Neuronal stem cell (in vitro differentiated cells): ENCODE results near the gene SHROOM3.

Experiments
- DNase-seq: peaks from one replicate; pipeline ENCODE4 v3.0.0-alpha.2; 2013; ENCODE audit warnings: low spot score
- H2AFZ ChIP-seq: one replicate; pipeline ENCODE4 v1.6.1; 2013; ENCODE audit warnings: mild to moderate bottlenecking, low read length, inconsistent platforms
- H2AK5ac ChIP-seq: 2 replicates; pipeline ENCODE4 v1.6.1; 2013; ENCODE audit warnings: low read depth, mild to moderate bottlenecking, inconsistent platforms, low read length, moderate library complexity, mixed read lengths
- H2BK120ac ChIP-seq: 2 replicates; pipeline ENCODE4 v1.6.1; 2013; ENCODE audit warnings: low read depth, mild to moderate bottlenecking, inconsistent platforms, low read length, moderate library complexity, mixed read lengths
- H2BK12ac ChIP-seq: one replicate; pipeline ENCODE4 v1.6.1; 2013; ENCODE audit warnings: low read length, inconsistent platforms
- H2BK15ac ChIP-seq: 2 replicates; pipeline ENCODE4 v1.6.1; 2013; ENCODE audit warnings: mild to moderate bottlenecking, low read length, inconsistent platforms, mixed read lengths
- H2BK5ac ChIP-seq: one replicate; pipeline ENCODE4 v1.6.1; 2013; ENCODE audit warnings: inconsistent platforms, mild to moderate bottlenecking, low read length, moderate library complexity
- H3K14ac ChIP-seq: one replicate; pipeline ENCODE4 v1.6.1; 2013; ENCODE audit warnings: low read length, inconsistent platforms
- H3K18ac ChIP-seq: 2 replicates; pipeline ENCODE4 v1.6.1; 2013; ENCODE audit warnings: low read length, inconsistent platforms
- H3K23ac ChIP-seq: 2 replicates; pipeline ENCODE4 v1.6.1; 2013; ENCODE audit warnings: low read depth, mild to moderate bottlenecking, mixed read lengths, low read length, inconsistent platforms; ENCODE audit not compliant: poor library complexity
- H3K27ac ChIP-seq: replicated peaks from 3 replicates; pipeline ENCODE4 v1.5.1; 2013; ENCODE audit warnings: low read length, inconsistent platforms
- H3K27me3 ChIP-seq, 3 experiments: 2 replicates each; pipeline ENCODE4 v1.6.1; 2013; ENCODE audit warnings: low read length in 3 of 3, mild to moderate bottlenecking in 2 of 3, inconsistent platforms in 1 of 3, low read depth in 1 of 3, mixed read lengths in 1 of 3, moderate library complexity in 1 of 3; ENCODE audit not compliant: control insufficient read depth in 3 of 3, insufficient read depth in 3 of 3
- H3K36me3 ChIP-seq, 2 donors: replicated peaks in 1 of 2; 2 replicates each; pipeline ENCODE4 v1.6.1; 2013; ENCODE audit warnings: low read length in 2 of 2; ENCODE audit not compliant: control insufficient read depth in 2 of 2, insufficient read depth in 2 of 2
- H3K4ac ChIP-seq: 2 replicates; pipeline ENCODE4 v1.6.1; 2013; ENCODE audit warnings: inconsistent platforms, mild to moderate bottlenecking, low read length, moderate library complexity
- H3K4me1 ChIP-seq, 2 donors: 1 replicate in 1 of 2; 2 replicates in 1 of 2; pipeline ENCODE4 v1.6.1; 2013; ENCODE audit warnings: low read length in 2 of 2, low read depth in 1 of 2; ENCODE audit not compliant: control insufficient read depth in 2 of 2, insufficient read depth in 1 of 2
- H3K4me2 ChIP-seq: one replicate; pipeline ENCODE4 v1.6.1; 2013; ENCODE audit warnings: mild to moderate bottlenecking, low read length, inconsistent platforms; ENCODE audit not compliant: insufficient read depth, poor library complexity, severe bottlenecking
- H3K4me3 ChIP-seq, 2 donors: 2 replicates each; pipeline ENCODE4 v1.5.1; 2013; ENCODE audit warnings: low read length in 2 of 2, mild to moderate bottlenecking in 2 of 2, inconsistent platforms in 1 of 2, moderate library complexity in 1 of 2
- H3K79me1 ChIP-seq: one replicate; pipeline ENCODE4 v1.6.1; 2013; ENCODE audit warnings: low read depth, mild to moderate bottlenecking, inconsistent platforms, low read length, moderate library complexity
- H3K9ac ChIP-seq: one replicate; pipeline ENCODE4 v1.6.1; 2013; ENCODE audit warnings: mild to moderate bottlenecking, low read depth, low read length, inconsistent platforms; ENCODE audit not compliant: poor library complexity
- H3K9me3 ChIP-seq, 2 donors: replicated peaks in 1 of 2; 2 replicates each; pipeline versions ENCODE3 to v1.6.1; 2013; ENCODE audit warnings: low read length in 2 of 2, mild to moderate bottlenecking in 2 of 2, inconsistent platforms in 1 of 2, low read depth in 1 of 2, mixed read lengths in 1 of 2, moderate library complexity in 1 of 2; ENCODE audit not compliant: control insufficient read depth in 2 of 2, insufficient read depth in 1 of 2
- H4K8ac ChIP-seq: one replicate; pipeline ENCODE4 v1.6.1; 2013; ENCODE audit warnings: low read depth, mild to moderate bottlenecking, inconsistent platforms, low read length, moderate library complexity
- H4K91ac ChIP-seq: one replicate; pipeline ENCODE4 v1.6.1; 2013; ENCODE audit warnings: low read length, low read depth, mild to moderate bottlenecking, inconsistent platforms; ENCODE audit not compliant: poor library complexity
- WGBS, 2 donors: extraction: QIAGEN DNeasy Blood & Tissue Kit; methylation state at CpG; one replicate each; pipeline ENCODE4 v1.1.7; 2013; ENCODE audit warnings: missing lambda C conversion rate in 2 of 2, mixed read lengths in 1 of 2; ENCODE audit not compliant: insufficient read length in 2 of 2, insufficient replicate concordance in 1 of 2; ENCODE audit errors: extremely low coverage in 2 of 2; 5-methylcytosine and 5-hydroxymethylcytosine counted together

The SHROOM3 gene

DNA sequence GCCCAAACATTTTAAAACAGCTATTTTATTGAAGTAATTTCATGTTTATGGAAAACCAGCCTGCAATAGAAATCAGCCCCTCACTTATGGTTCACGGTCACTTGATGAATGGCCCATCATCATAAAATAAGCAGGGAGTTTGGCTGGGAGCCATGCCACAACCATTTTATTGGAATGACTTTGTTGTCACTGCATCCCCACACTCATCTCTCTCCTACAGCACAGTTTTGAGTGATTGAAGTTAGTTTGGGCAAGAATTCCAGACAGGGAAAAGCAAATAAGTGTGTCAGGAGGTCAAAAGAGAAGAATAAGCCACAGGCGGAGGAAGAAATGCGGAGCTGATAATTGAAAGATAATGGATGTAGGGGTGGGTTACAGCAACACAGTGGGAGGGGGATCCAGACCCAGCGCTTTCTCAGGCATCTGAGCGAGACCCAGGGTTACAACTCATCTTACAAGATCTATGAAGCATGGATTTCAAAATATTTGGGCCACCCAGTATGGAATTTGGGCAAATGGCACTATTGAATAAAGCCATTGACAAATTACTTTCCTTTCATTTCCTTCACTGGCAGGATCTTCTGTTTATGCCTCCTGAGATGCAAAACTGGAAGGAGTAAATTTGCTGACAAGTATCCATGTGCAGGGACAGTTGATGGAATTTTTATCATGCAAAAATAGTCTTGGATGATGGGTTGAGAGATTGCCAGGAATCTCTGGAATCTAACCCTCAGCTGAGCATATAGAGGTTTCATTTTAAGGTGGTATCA, 100.8 kb downstream of the SHROOM3 start:
- Histone ChIP-seq H3K36me3 (peaks cover 1 to 22% of the 10 kb centered on the region in 2 donors), H3K79me1 (peaks cover 2% of the 10 kb centered on the region)
- WGBS, 2 donors: no CpG with 5 or more reads among the region's 5 CpGs

DNA sequence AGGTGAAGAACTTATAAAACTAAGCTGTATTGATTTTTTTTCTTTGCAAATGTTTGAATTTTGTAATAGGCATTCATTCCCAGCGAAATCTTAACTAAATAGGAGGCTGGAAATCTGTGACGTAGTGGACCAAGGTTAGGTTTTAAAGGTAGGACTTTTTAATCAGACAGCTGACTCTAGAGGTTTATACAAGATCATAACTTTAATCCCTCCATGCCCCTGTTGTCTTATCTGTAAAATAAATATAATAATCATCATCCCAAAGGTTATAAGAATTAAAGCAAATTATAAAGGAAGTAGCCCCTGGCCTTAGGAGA, 101.3 kb downstream of the SHROOM3 start:
- Histone ChIP-seq H3K14ac (no peak overlapping the region), H3K36me3 (peaks cover 1 to 16% of the 10 kb centered on the region in 2 donors), H3K9ac (no peak overlapping the region), H3K4me1 (peaks cover 7 to 16% of the 10 kb centered on the region in 2 donors), H3K27me3 (no peaks in the 10 kb centered on the region), H3K23ac (no peak overlapping the region), H4K91ac (no peak overlapping the region), H3K4me2 (no peak overlapping the region), H2AFZ (no peak overlapping the region), H2BK12ac (no peak overlapping the region), H2BK120ac (no peak overlapping the region), H3K18ac (no peak overlapping the region), H3K27ac (no peak overlapping the region), H3K79me1 (peaks cover 2% of the 10 kb centered on the region), H3K4ac (no peak overlapping the region), H3K4me3 (no peak overlapping the region), H2AK5ac (no peak overlapping the region), H3K9me3 (no peaks in the 10 kb centered on the region), H2BK5ac (no peak overlapping the region), H2BK15ac (no peak overlapping the region), H4K8ac (no peak overlapping the region)
- no peak for DNase-seq
- WGBS, 2 donors: no CpG with 5 or more reads among the region's 2 CpGs

More for the DNA sequence above, 100.8 kb downstream of the SHROOM3 start:
- no peaks in the 10 kb centered on the region for H3K9me3 ChIP-seq
- H3K18ac ChIP-seq: no peak overlapping the region
- no peak overlapping the region for H3K9ac ChIP-seq
- H3K27me3 ChIP-seq: no peaks in the 10 kb centered on the region
- H3K14ac ChIP-seq: no peak overlapping the region
- H3K4me3 ChIP-seq: no peak overlapping the region
- H2BK5ac ChIP-seq: no peak overlapping the region
- no peak overlapping the region for H3K4me2 ChIP-seq
- no peak overlapping the region for H2BK15ac ChIP-seq
- no peak overlapping the region for H2AFZ ChIP-seq
- no peak overlapping the region for H4K91ac ChIP-seq
- no peak overlapping the region for H3K27ac ChIP-seq
- H3K4me1 ChIP-seq: peaks cover 7 to 16% of the 10 kb centered on the region in 2 donors
- no peak for DNase-seq
- no peak overlapping the region for H2AK5ac ChIP-seq
- H3K4ac ChIP-seq: no peak overlapping the region
- no peak overlapping the region for H4K8ac ChIP-seq
- H2BK12ac ChIP-seq: no peak overlapping the region
- H3K23ac ChIP-seq: no peak overlapping the region
- H2BK120ac ChIP-seq: no peak overlapping the region

DNA sequence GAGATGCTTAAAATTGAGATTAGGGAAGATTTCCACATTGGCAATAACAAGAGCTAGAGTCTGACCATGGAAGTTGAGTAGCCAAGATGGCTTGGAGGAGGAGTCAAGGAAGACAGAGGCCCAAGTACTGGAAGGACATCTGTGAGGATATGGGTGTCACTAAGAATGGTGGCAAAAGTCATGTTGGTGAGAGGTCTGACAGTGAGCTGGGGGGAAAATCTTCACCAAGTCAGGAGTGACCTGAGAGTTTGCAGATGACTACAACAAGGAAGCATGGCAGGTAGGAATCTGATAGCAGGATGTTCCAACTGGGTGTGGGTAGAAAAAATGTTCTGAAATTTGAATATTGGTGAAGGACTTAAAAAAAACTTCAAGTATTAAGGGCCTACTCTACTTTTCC, 103.3 kb downstream of the SHROOM3 start:
- Histone ChIP-seq H3K9me3 (peaks cover 0 to 10% of the 10 kb centered on the region in 2 donors), H3K36me3 (peaks cover under 1 to 12% of the 10 kb centered on the region in 2 donors), H3K23ac (no peak overlapping the region), H3K79me1 (peaks cover 2% of the 10 kb centered on the region), H3K14ac (no peak overlapping the region), H2BK12ac (no peak overlapping the region), H2AFZ (no peak overlapping the region), H3K4me1 (peaks cover 7 to 19% of the 10 kb centered on the region in 2 donors), H3K27me3 (no peaks in the 10 kb centered on the region), H3K9ac (no peak overlapping the region), H2BK15ac (no peak overlapping the region), H3K4ac (no peak overlapping the region), H2BK120ac (no peak overlapping the region), H3K4me2 (no peak overlapping the region), H2BK5ac (no peak overlapping the region), H3K18ac (no peak overlapping the region), H3K27ac (no peak overlapping the region), H2AK5ac (no peak overlapping the region), H4K8ac (no peak overlapping the region), H4K91ac (no peak overlapping the region), H3K4me3 (no peak overlapping the region)
- no peak for DNase-seq

- H3K4me1 ChIP-seq: peaks cover 7 to 15% of the 10 kb centered on the region in 2 donors
- peaks cover 0 to 14% of the 10 kb centered on the region in 2 donors for H3K36me3 ChIP-seq
- H3K4me3 ChIP-seq: no peak overlapping the region
- H2BK120ac ChIP-seq: no peak overlapping the region
- no peak overlapping the region for H3K18ac ChIP-seq
- H2AK5ac ChIP-seq: no peak overlapping the region
- H2BK15ac ChIP-seq: no peak overlapping the region
- H3K27ac ChIP-seq: no peak overlapping the region
- H4K8ac ChIP-seq: no peak overlapping the region
- no CpG with 5 or more reads among the region's 6 CpGs for WGBS, 2 donors
- H2BK5ac ChIP-seq: no peak overlapping the region
- H3K4me2 ChIP-seq: no peak overlapping the region
- no peak overlapping the region for H3K4ac ChIP-seq
- H2AFZ ChIP-seq: no peak overlapping the region
- H3K9ac ChIP-seq: no peak overlapping the region
- H2BK12ac ChIP-seq: no peak overlapping the region
- no peak overlapping the region for H3K23ac ChIP-seq
- peaks cover 0 to 13% of the 10 kb centered on the region in 2 donors for H3K9me3 ChIP-seq
- H3K27me3 ChIP-seq: no peaks in the 10 kb centered on the region
- no peak overlapping the region for H3K14ac ChIP-seq
- peaks cover 2% of the 10 kb centered on the region for H3K79me1 ChIP-seq
- no peak overlapping the region for H4K91ac ChIP-seq
- no peak for DNase-seq
These were observed 105.0 kb downstream of the SHROOM3 start for GRCh38 chr4:76539979-76540378.
